Vagina (tissue), 2 donors: ENCODE data around the gene TSPAN5. TPM values are rescaled to one million over a fixed set of nuclear protein-coding genes. Genes with fewer than 3 reads are reported as not detected.

Experiments used
- DNase-seq, 2 donors: peaks; one replicate each; pipeline ENCODE4 v3.0.0-alpha.2; 2017; ENCODE audit errors: extremely low spot score in 2 of 2
- H3K27ac ChIP-seq: fragments of 200-600 bp; sonication (generic); one replicate; pipeline ENCODE4 v1.5.1; 2019
- H3K27me3 ChIP-seq: fragments of 200-600 bp; sonication (generic); one replicate; pipeline ENCODE4 v1.5.1; 2019
- H3K36me3 ChIP-seq, 2 donors: fragments of 200-600 bp; sonication (generic); one replicate each; pipeline ENCODE4 v1.5.1; 2017 to 2019
- H3K4me1 ChIP-seq: fragments of 200-600 bp; sonication (generic); one replicate; pipeline ENCODE4 v1.5.1; 2019
- H3K4me3 ChIP-seq, 2 donors: fragments of 200-600 bp; sonication (generic); 1 replicate in 1 of 2; 2 replicates in 1 of 2; pipeline ENCODE4 v1.5.1; 2016 to 2019
- H3K9me3 ChIP-seq: fragments of 200-600 bp; sonication (generic); one replicate; pipeline ENCODE4 v1.5.1; 2019
- CTCF ChIP-seq, 3 experiments: fragments of 450-650 bp in 2 of 3; fragments of 200-600 bp in 1 of 3; sonication (generic) in 1 of 3; IDR thresholded peaks; one replicate each; pipeline ENCODE4 v1.5.1; 2017 to 2019; ENCODE audit warnings: antibody characterized with exemption in 3 of 3, mild to moderate bottlenecking in 2 of 3, moderate library complexity in 2 of 3
- POLR2A ChIP-seq, 2 donors: fragments of 450-650 bp; IDR thresholded peaks; one replicate each; pipeline ENCODE4 v1.6.1; 2017; ENCODE audit warnings: antibody characterized with exemption in 2 of 2, mild to moderate bottlenecking in 2 of 2, moderate library complexity in 2 of 2
- POLR2AphosphoS5 ChIP-seq, 2 donors: sonication (generic); formaldehyde crosslinking; IDR thresholded peaks; one replicate each; pipeline ENCODE4 v1.9.0; 2017; ENCODE audit warnings: antibody characterized with exemption in 2 of 2, mild to moderate bottlenecking in 2 of 2, low read depth in 1 of 2; ENCODE audit not compliant: insufficient read depth in 1 of 2
- intact Hi-C: fragments of 100-400 bp; cut with DNase I; formaldehyde crosslinking; loops from one replicate; pipeline ENCODE4 v1.15.1; 2023
- total RNA-seq: library from RNA; depleted of rRNA; stranded (reverse); fragments of >200 nt; gene quantifications from one replicate; pipeline ENCODE4 v1.2.3, GENCODE V29; 2016

TSPAN5 gene
- total RNA-seq, 1 donor from 2014 or later, result 15.5 TPM

DNA sequence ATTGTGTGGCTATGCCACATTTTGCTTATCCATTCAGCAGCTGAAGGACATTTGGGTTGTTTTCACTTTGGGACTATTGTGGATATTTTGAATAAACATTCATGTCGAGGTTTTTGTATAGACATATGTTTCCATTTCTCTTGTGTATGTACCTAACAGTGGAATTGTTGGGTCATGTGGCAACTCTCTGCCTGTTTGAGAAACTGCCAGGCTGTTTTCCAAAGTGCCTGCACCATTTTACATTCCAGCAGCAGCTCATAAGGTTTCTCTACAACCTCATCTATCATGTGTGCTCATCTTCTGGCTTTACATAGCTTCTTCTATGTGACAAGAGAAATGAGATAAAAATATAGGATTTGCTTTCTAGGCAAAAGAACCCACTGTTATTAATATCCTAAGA lies 29.5 kb upstream of the TSPAN5 start:
- no peaks in the 10 kb centered on the region for H3K36me3 ChIP-seq
- intact Hi-C loops, result no loop called here
- H3K27ac ChIP-seq, result no peak overlapping the region
- no peaks in the 10 kb centered on the region for H3K27me3 ChIP-seq
- peaks cover 15% of the 10 kb centered on the region for H3K4me1 ChIP-seq
- H3K9me3 ChIP-seq, result no peaks in the 10 kb centered on the region
- no peak overlapping the region for H3K4me3 ChIP-seq
- TF ChIP-seq CTCF (IDR thresholded peaks at IDR 0.05) (no peak), POLR2AphosphoS5 (IDR thresholded peaks at IDR 0.05; ENCODE audit: insufficient read depth in 1 of 2, low read depth in 1 of 2) (no peak), POLR2A (IDR thresholded peaks at IDR 0.05) (no peak)
- DNase-seq, result no peak

- no peak for DNase-seq
- intact Hi-C loops, result no loop called here
- no peaks in the 10 kb centered on the region for H3K9me3 ChIP-seq
- TF ChIP-seq POLR2A (IDR thresholded peaks at IDR 0.05) (no peak), CTCF (IDR thresholded peaks at IDR 0.05) (no peak), POLR2AphosphoS5 (IDR thresholded peaks at IDR 0.05; ENCODE audit: insufficient read depth in 1 of 2, low read depth in 1 of 2) (no peak)
- H3K36me3 ChIP-seq, result no peaks in the 10 kb centered on the region
- H3K27me3 ChIP-seq, result no peaks in the 10 kb centered on the region
- no peak overlapping the region for H3K27ac ChIP-seq
- H3K4me3 ChIP-seq, result no peak overlapping the region
- peaks cover 15% of the 10 kb centered on the region for H3K4me1 ChIP-seq
Observed at GRCh38 chr4:98686847-98687246, 28.4 kb upstream of the TSPAN5 start.

- intact Hi-C loops, result no loop called here
- no peaks in the 10 kb centered on the region for H3K9me3 ChIP-seq
- no peaks in the 10 kb centered on the region for H3K36me3 ChIP-seq
- no peak for TF ChIP-seq POLR2A (IDR thresholded peaks at IDR 0.05)
- TF ChIP-seq POLR2AphosphoS5 (IDR thresholded peaks at IDR 0.05; ENCODE audit: insufficient read depth in 1 of 2, low read depth in 1 of 2), result no peak
- no peak for TF ChIP-seq CTCF (IDR thresholded peaks at IDR 0.05)
- no peak overlapping the region for H3K4me3 ChIP-seq
- H3K27me3 ChIP-seq, result no peaks in the 10 kb centered on the region
- H3K4me1 ChIP-seq, result peaks cover 15% of the 10 kb centered on the region
- no peak for DNase-seq
- H3K27ac ChIP-seq, result no peak overlapping the region
Observed at GRCh38 chr4:98686043-98686707, 27.8 kb upstream of the TSPAN5 start.

DNA sequence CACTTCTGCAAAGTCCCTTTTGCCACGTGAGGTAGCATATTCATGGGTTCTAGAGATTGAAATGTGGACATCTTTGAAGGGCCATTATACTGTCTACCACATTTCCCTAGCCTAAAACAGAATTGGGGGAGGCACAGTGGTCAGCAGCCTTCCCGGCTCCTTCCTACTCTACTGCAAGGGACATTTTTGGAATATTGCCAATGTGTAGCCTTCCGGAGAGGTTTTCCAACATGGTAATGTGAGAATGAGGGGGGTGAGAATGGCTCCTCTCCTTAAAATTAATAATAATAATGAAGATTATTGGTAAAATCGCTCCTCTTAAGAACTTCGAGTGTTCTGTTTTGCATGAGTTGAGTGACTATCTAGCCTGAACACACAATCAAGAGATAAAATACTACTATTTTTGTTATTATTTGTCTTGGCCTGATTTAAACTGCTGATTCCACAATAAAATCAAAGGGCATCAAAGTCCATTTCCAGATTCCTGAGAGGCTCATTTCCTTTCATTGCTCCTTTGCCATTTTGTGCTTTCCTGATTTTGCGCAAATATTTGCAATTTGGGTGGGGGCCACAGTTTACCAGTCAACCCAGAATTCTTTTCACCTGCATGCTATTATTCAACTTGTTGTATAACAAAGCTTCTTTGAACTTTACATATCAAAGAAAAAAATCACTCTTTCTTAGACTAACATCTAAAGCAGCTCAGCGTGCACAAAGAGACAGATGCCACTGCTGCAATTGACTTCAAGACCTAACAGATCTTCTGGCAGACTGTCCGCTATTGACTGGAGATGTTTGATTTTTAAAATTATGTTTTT lies 27.0 kb upstream of the TSPAN5 start:
- Histone ChIP-seq H3K36me3 (no peaks in the 10 kb centered on the region), H3K4me1 (peaks cover 15% of the 10 kb centered on the region), H3K4me3 (no peak overlapping the region), H3K9me3 (no peaks in the 10 kb centered on the region), H3K27ac (no peak overlapping the region), H3K27me3 (no peaks in the 10 kb centered on the region)
- intact Hi-C loops, result no loop called here
- TF ChIP-seq CTCF (IDR thresholded peaks at IDR 0.05), result no peak
- TF ChIP-seq POLR2AphosphoS5 (IDR thresholded peaks at IDR 0.05; ENCODE audit: insufficient read depth in 1 of 2, low read depth in 1 of 2), result no peak
- no peak for TF ChIP-seq POLR2A (IDR thresholded peaks at IDR 0.05)
- no peak for DNase-seq

DNA sequence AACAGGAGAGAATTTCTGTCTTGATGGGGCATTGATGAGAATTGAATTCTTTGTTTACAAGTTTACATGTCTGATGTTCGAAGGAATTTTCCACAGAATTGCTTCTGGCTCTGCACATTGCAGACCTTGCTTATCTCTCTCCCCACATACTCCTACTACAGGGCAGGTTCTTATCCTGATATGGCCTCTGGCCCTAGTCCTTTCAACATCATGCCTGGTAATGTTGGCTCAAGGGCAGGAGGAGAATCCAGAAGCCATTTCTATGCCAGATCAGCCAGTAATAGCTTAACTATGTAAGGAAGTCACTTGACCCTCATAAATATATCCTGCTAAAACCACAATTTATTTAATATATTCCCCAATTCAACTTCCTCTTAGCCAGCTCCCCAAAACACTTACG lies 24.3 kb upstream of the TSPAN5 start:
- Histone ChIP-seq H3K4me1 (no peaks in the 10 kb centered on the region), H3K4me3 (no peak overlapping the region), H3K27ac (no peak overlapping the region), H3K27me3 (no peaks in the 10 kb centered on the region), H3K36me3 (no peaks in the 10 kb centered on the region), H3K9me3 (no peaks in the 10 kb centered on the region)
- TF ChIP-seq POLR2A (IDR thresholded peaks at IDR 0.05) (no peak), CTCF (IDR thresholded peaks at IDR 0.05) (no peak), POLR2AphosphoS5 (IDR thresholded peaks at IDR 0.05; ENCODE audit: insufficient read depth in 1 of 2, low read depth in 1 of 2) (no peak)
- intact Hi-C loops, result no loop called here
- no peak for DNase-seq
